Stimulated activated CD8-positive, alpha-beta memory T cell treated with anti-CD3 and anti-CD28 coated beads, Interleukin-15, amount 100 ng/mL, for 4 hours (primary cell): ENCODE results near the gene ANKS3.

ENCODE experiments used
- DNase-seq, 2 donors: peaks; one replicate each; pipeline ENCODE4 v3.0.0-alpha.2; 2020; ENCODE audit warnings: low read depth in 2 of 2

ANKS3 gene

DNA sequence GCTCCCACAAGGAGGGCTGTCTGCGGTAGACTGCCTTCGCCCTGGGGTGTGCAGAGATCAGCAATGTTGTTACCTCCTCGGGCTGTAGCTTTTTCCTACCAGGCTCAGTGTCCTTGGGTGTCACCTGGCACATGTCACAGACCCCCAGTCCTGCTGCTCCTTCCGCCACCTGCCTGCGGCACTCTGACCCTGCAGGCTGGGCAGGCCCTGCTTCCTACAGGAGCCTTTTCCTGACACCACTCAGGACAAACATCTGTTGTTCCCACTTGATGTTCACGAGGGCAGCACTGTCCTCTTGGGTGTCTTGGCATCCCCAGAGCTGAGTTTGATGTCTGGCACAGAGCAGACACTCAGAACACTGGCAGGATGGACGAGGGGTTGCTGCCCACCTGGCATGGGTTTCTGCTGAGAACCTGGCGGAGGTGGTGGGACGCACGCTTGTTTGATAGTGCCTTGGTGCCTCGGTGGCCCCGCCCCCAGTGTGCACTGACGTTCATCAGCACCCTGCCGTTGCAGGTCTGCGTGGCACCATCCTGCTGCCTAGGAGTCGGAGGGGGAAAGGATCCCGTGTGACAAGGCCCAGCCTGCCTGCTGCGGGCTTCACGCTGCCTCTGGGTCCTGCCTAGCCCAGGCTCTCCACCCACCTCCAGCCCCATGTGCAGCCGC, 67.4 kb downstream of the ANKS3 start:
- no peak for DNase-seq

- peak in 1 of 2 donors; percentile 13 for DNase-seq
These were observed 69.3 kb downstream of the ANKS3 start for GRCh38 chr16:4664538-4665418.

- no peak for DNase-seq
These were observed 70.2 kb downstream of the ANKS3 start for GRCh38 chr16:4663777-4664465.

DNA sequence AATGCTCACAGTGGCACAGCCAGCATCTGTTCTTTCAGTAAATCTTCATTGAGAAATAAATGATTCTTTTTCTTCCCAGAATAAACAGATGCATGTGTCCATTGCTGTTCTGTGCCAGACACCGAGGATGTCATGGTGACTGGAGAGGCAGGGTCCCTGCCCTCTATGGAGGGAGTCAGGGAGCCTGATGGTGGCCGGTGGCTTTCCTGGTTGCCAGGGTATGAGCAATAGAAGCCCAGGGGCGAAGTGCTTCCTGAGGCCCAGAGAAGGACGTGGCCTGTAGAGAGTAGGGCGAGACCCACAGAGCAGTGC, 70.7 kb downstream of the ANKS3 start:
- no peak for DNase-seq

DNA sequence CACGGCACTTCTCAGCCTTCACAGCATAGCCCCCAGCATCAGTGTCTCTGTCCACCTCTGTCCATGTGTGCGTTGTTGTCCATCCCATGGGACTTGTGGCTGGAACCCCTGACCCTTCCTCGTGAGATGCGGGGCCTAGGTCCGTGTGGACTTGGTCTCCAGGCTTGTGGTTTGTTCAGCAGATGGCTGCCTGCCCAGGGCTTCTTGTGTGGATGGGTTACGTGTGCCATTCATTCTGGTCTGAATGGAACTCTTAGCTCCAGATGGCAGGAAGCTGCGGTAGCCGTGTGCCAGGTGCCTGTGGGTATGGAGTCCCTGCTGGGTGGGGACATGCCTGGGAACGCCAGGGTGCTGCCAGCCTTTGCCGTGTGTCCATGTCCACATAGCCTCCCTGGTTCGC, 72.4 kb downstream of the ANKS3 start:
- DNase-seq: no peak

- peak; percentile 66 to 76 for DNase-seq
These were observed 73.5 kb downstream of the ANKS3 start for GRCh38 chr16:4660454-4661007.

DNA sequence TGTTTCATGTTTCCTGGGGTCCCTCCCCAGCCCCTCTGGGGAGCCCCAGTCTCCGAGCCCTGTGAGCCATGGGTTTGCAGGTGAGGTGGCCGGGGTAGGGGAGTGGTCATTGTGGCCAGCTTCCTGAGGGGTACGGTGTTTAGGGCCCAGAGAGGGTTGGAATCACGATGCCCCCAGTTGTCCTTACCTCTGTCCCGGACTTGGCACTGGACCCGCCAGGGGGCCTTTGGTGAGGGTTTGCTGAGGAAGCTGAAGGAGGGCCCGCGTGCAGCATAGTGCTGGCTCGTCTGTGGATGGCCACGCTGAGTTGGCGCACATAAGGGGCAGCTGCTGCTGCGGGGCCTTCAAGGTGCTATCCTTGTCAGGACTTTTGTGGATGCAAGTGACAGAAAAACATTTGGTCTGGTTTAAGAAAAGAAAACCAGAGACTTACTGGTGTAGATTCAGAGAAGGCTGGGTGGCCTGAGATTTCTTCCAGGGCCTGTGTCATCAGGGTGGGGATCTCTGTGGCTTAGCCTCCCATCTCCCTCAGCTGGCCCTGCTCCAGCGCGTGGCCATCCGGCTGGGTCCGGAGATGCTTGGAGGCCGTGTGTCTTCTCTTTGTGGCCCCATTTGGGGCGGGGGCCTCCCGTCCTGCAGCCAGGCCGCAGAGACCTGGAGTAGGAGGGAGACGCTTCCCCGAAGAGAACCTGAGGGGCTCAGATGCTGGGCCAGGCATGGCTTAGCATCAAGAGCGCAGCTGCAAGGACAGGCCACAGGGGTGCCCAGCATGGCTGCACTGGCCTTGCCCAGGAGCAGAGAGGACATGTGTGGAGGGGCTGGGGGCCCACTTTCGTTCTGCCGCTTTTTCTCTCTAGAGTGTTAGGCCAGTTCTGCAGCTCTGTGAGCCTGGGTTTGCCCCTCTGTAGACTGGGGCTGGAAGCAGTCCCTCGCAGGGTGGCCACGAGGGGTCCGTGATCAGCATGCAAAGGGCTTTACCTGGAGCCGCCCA, 74.4 kb downstream of the ANKS3 start:
- DNase-seq: no peak

- DNase-seq: no peak
These were observed 77.1 kb downstream of the ANKS3 start for GRCh38 chr16:4656695-4657686.

DNA sequence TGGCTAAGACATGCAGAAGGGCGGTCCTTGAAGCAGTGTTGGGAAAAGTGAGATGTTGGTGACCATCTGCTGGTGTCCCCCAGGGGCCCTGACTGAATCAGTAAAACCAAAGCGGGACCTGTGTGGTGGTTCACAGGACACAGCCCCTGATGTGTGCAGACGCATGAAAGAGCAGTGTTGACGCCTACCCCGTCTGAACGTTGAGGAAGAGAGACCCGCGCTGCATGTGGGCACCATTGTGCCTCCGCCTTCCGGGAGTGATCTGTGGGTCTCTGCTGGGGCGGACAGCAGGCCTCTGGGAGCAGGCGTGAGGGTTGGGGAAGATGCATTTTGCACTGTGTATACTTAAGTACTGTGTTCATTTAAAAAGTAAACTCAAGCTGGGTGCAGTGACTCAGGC, 77.8 kb downstream of the ANKS3 start:
- no peak for DNase-seq

DNA sequence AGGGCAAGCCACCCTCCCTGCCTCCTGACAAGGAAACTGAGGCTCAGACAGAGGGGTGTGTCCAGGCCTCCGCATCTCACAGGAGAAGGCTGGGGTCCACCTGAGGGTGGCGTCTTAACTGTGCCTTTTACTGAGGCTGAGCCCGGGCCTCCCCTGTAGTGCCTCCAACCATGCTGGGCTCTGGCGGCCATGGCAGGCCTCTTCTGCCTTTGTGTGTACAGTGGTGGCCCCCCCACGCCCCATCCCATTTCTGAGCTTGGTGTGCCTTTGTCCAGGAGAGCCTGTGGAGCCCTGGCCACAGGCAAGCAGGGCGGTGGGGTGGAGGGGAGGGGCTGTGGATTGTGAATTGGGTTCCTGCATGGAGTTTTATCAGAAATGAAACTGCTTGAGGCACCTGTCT, 78.3 kb downstream of the ANKS3 start:
- DNase-seq: no peak

- DNase-seq: no peak
These were observed 79.0 kb downstream of the ANKS3 start for GRCh38 chr16:4654964-4655590.

DNA sequence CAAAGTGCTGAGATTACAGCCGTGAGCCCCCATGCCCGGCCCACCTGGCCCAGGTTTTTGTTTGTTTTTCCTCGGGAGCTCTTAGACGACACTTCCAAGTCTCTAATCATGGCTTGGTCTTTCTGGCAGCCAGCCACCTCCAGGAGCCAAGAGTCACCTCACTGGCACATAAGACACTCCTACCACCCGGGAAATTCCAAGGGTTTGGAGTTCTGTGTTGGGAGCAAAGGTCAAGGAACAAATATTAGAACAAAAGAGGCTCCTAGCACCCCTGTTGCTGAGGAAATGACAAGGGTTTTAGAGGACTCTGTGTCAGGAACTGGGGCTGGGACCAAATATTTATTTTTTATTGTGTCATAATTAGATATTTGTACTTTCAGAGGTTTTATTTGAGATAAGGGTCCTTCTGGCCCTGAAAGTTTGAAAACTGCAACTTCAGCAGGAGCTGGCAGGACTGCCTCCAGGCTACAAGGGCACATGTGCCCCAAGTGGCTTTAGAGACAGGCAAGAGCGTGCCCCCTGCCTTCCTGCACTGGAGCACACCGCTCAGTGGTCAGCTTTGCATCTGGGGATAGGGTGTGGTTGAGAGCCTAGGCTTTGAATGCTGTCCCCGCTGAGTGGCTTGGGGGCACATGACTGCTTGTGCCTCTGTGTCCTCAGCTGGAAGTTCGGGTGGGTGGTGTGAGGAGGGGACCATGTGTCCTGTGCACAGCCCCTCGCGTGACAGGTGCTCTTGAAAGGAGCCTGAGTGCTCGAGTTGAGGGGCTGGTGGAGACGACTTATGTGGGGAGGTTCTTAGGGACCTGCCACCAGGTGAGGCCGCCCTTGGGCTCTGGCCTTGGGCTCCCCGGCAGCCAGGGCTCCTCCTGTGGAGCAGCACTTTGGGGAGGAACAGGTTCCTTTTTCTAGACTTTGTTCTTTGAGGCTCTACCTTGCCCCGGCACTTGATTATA, 79.8 kb downstream of the ANKS3 start:
- no peak for DNase-seq

DNA sequence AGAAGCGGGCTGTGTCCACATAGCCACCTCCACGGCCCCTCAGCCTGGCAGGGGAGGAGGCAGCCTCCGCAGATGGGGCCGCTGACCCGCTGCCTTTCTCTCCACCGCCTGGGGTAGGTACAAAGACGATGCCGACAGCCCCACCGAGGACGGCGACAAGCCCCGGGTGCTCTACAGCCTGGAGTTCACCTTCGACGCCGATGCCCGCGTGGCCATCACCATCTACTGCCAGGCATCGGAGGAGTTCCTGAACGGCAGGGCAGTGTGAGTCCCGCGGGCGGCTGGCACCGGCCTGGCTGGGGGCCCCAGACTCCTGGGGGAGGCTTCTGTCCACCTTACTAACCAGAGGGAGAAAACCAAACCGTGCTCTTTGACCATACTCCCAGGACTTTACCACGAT, 81.5 kb downstream of the ANKS3 start:
- DNase-seq: no peak

DNA sequence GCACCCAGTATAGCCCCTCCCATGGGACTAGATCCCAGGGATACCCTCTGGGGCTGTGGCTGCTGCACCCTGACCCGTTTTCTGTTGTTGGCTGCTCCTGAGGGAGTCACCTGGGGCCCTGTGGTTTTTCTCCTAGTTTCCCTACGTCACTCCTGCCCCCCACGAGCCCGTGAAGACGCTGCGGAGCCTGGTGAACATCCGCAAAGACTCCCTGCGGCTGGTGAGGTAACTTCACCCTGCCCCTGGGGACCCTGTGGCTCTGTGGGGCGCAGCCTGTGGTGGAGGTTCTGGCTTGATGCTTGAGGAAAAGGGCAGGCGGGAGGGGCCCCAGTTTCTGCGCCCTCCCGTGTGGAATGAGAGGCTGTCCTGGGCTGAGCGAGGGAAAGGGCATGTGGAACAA, 82.2 kb downstream of the ANKS3 start:
- no peak for DNase-seq

DNA sequence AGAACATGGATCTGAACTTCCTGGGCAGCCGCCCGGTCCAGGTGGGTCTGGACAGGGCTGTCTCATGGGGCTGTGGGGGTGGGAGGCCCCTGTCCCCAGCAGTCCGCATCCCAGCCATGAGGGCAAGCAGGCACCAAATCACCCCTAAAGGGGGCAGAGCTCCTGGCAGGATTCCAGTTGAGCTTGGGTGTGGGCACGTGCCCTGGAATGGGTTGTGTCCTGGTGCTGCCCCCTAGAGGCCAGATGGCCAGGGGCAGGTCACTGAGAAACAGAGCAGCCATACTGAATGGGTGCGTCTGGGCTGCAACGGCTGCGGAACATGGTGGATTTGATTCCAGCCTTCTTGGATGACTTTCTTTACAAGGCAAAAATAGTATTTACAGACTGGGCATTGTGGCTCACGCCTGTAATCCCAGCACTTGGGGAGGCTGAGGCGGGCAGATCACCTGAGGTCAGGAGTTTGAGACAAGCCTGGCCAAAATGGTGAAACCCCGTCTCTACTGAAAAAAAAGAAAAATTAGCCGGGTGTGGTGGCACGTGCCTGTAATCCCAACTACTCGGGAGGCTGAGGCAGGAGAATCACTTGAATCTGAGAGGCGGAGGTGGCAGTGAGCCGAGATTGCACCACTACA, 83.5 kb downstream of the ANKS3 start:
- peak; percentile 31 to 44 for DNase-seq

GRCh38 chr16:4649744-4650442, 84.2 kb downstream of the ANKS3 start:
- no peak for DNase-seq

GRCh38 chr16:4648917-4649316, 85.2 kb downstream of the ANKS3 start:
- DNase-seq: no peak
